Hepatocyte (in vitro differentiated cells): ENCODE measurements around the gene OLIG1.

ENCODE experiments used
- EZH2 ChIP-seq: fragments of 200-600 bp; sonication (generic); IDR thresholded peaks from 2 replicates; pipeline ENCODE4 v1.6.1; 2016; ENCODE audit warnings: antibody characterized with exemption, mild to moderate bottlenecking, borderline replicate concordance
- EZH2phosphoT487 ChIP-seq: fragments of 200-600 bp; sonication (generic); IDR thresholded peaks from one replicate; pipeline ENCODE4 v1.6.1; 2018; ENCODE audit warnings: antibody characterized with exemption, mild to moderate bottlenecking, low read depth, moderate library complexity; ENCODE audit not compliant: unreplicated experiment, severe bottlenecking
- TF ChIP-seq, protein P1 (sequence below): fragments of 200-600 bp; sonication (generic); IDR thresholded peaks from 2 replicates; pipeline ENCODE4 v1.5.1; 2016; ENCODE audit warnings: antibody characterized with exemption, mild to moderate bottlenecking; ENCODE audit not compliant: poor library complexity

GRCh38 chr21:33063375-33063883 is 6.5 kb upstream of the OLIG1 start:
- TF ChIP-seq EZH2 (no peak), EZH2phosphoT487 (no peak)
- TF ChIP-seq, protein P1, sequence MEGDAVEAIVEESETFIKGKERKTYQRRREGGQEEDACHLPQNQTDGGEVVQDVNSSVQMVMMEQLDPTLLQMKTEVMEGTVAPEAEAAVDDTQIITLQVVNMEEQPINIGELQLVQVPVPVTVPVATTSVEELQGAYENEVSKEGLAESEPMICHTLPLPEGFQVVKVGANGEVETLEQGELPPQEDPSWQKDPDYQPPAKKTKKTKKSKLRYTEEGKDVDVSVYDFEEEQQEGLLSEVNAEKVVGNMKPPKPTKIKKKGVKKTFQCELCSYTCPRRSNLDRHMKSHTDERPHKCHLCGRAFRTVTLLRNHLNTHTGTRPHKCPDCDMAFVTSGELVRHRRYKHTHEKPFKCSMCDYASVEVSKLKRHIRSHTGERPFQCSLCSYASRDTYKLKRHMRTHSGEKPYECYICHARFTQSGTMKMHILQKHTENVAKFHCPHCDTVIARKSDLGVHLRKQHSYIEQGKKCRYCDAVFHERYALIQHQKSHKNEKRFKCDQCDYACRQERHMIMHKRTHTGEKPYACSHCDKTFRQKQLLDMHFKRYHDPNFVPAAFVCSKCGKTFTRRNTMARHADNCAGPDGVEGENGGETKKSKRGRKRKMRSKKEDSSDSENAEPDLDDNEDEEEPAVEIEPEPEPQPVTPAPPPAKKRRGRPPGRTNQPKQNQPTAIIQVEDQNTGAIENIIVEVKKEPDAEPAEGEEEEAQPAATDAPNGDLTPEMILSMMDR, result no peak
